Mesodermal cell (in vitro differentiated cells): ENCODE results near the gene ARHGAP15.

Experiments used
- H3K27ac ChIP-seq: 2 replicates; pipeline ENCODE4 v1.7.0; 2013; ENCODE audit warnings: mild to moderate bottlenecking, low read depth, low read length, moderate library complexity; ENCODE audit not compliant: severe bottlenecking
- H3K36me3 ChIP-seq: 2 replicates; pipeline ENCODE4 v1.7.1; 2013; ENCODE audit warnings: mild to moderate bottlenecking, low read length, moderate library complexity; ENCODE audit not compliant: control insufficient read depth, insufficient read depth
- H3K4me1 ChIP-seq: one replicate; pipeline ENCODE4 v1.7.1; 2013; ENCODE audit warnings: mild to moderate bottlenecking, low read length; ENCODE audit not compliant: insufficient read depth, control insufficient read depth, poor library complexity, severe bottlenecking
- H3K4me3 ChIP-seq: 2 replicates; pipeline ENCODE4 v1.7.0; 2013; ENCODE audit warnings: low read length, control low read depth, mild to moderate bottlenecking; ENCODE audit not compliant: insufficient read depth, poor library complexity, severe bottlenecking; ENCODE audit errors: extremely low read depth
- H3K9me3 ChIP-seq: 2 replicates; pipeline ENCODE4 v1.7.1; 2013; ENCODE audit warnings: mild to moderate bottlenecking, low read length, moderate library complexity; ENCODE audit not compliant: control insufficient read depth
- WGBS, 2 experiments: methylation state at CpG; one replicate each; pipeline ENCODE4 v1.1.5; 2013; ENCODE audit warnings: missing lambda C conversion rate in 2 of 2; ENCODE audit not compliant: insufficient coverage in 2 of 2; 5-methylcytosine and 5-hydroxymethylcytosine counted together

The ARHGAP15 gene

DNA sequence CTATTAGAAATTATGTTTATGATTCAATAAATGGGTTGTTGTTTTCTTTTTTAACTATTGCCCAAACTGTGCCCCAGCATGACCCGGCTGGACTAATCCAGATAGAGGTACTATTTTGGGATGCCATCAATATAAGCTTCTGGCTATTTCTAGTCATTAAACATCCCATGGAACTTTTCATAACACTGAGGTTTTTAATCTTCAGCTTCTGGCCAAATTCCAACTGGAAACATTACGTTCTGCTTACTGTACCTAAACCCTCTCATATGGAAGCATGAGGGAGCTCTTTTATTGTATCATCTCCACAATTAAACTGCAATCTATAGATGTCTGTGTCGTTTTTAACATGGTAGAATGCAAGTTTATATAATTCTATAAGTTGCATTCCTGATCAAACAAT is 674.7 kb downstream of the ARHGAP15 start:
- H3K9me3 ChIP-seq: no peaks in the 10 kb centered on the region
- no peak overlapping the region for H3K4me3 ChIP-seq
- no peak overlapping the region for H3K27ac ChIP-seq
- H3K36me3 ChIP-seq: no peaks in the 10 kb centered on the region
- peaks cover 5% of the 10 kb centered on the region for H3K4me1 ChIP-seq
- WGBS, 2 experiments: 100% methylated on average over 1 of the region's 3 CpGs; no CpG with 5 or more reads in 1 of the 2 experiments

GRCh38 chr2:143805666-143806065 is 676.4 kb downstream of the ARHGAP15 start:
- H3K27ac ChIP-seq: no peak overlapping the region
- no peaks in the 10 kb centered on the region for H3K36me3 ChIP-seq
- no peak overlapping the region for H3K4me3 ChIP-seq
- H3K4me1 ChIP-seq: peaks cover 5% of the 10 kb centered on the region
- H3K9me3 ChIP-seq: no peaks in the 10 kb centered on the region

DNA sequence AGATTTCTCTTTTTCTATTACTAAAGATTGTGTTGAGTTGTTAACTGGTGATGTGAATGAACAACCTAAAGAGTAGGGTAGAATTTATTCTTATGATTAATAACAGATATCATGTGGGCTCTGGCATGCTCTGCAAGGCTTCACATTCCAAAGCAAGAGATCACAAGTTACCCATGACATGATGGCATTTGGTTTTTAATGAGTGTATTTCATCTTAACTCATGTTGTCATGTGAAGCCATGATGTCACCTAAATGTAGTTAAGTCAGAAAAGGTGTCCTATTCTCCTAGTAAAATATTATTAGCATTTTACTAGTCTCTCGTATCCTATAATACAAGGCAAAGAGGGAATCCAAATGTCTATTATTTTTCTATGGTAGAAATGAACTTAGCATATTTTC is 678.0 kb downstream of the ARHGAP15 start:
- Histone ChIP-seq H3K4me1 (peaks cover 5% of the 10 kb centered on the region), H3K36me3 (no peaks in the 10 kb centered on the region), H3K4me3 (no peak overlapping the region), H3K27ac (no peak overlapping the region), H3K9me3 (no peaks in the 10 kb centered on the region)
- no CpG with 5 or more reads among the region's 1 CpG for WGBS, 2 experiments

DNA sequence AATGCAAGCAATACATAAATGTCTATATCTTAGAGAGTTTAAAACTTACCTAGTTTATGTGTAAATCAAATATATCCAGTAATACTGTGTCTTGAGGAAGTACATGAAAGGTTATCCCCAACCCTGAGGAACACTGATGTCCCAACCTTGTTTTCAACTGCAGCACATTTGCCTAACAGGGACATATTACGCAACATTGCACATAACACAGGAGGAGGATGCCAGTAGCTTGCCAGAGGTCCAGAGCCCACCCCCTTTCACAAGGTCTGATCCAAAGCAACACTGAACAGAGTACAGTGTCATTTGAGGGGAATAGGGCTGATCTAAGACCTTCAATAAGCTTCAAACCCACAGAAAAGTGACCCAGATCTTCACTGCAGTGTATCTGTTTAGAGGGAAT is 678.5 kb downstream of the ARHGAP15 start:
- Histone ChIP-seq H3K27ac (no peak overlapping the region), H3K4me1 (peaks cover 5% of the 10 kb centered on the region), H3K9me3 (no peaks in the 10 kb centered on the region), H3K4me3 (no peak overlapping the region), H3K36me3 (no peaks in the 10 kb centered on the region)
- WGBS, 2 experiments: no CpG with 5 or more reads among the region's 1 CpG

DNA sequence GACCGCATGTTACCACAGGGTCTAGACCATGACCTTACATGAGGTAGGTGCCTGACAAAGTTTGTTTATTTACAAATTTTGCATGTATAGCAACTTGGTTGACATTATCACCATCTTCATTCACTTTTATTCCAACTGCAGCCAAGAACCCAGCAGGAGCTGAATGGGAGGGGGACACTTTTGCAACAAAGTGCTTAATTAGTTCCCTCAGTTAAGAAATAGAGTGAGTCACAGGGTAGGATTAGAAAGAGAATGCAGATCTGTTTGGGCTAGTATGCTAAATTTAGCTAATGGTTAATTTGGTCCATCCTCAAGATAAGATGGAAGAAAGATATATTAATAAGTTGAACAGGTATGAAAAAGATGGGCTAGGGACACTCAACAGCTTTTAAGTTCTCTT is 678.9 kb downstream of the ARHGAP15 start:
- peaks cover 5% of the 10 kb centered on the region for H3K4me1 ChIP-seq
- no peak overlapping the region for H3K27ac ChIP-seq
- H3K9me3 ChIP-seq: no peaks in the 10 kb centered on the region
- no peak overlapping the region for H3K4me3 ChIP-seq
- WGBS, 2 experiments: no CpG with 5 or more reads among the region's 1 CpG
- H3K36me3 ChIP-seq: no peaks in the 10 kb centered on the region

- no peaks in the 10 kb centered on the region for H3K4me1 ChIP-seq
- H3K4me3 ChIP-seq: no peak overlapping the region
- 89 to 90% methylated on average over 2 to 3 of the region's 4 CpGs for WGBS, 2 experiments
- no peaks in the 10 kb centered on the region for H3K9me3 ChIP-seq
- H3K27ac ChIP-seq: no peak overlapping the region
- H3K36me3 ChIP-seq: no peaks in the 10 kb centered on the region
These were observed 685.9 kb downstream of the ARHGAP15 start for GRCh38 chr2:143815082-143815481.

GRCh38 chr2:143816916-143817315 is 687.7 kb downstream of the ARHGAP15 start:
- Histone ChIP-seq H3K4me1 (no peaks in the 10 kb centered on the region), H3K9me3 (no peaks in the 10 kb centered on the region)
- WGBS, 2 experiments: 67 to 70% methylated on average over 1 to 2 of the region's 3 CpGs

More at GRCh38 chr2:143816916-143817315, 687.7 kb downstream of the ARHGAP15 start:
- H3K36me3 ChIP-seq: no peaks in the 10 kb centered on the region
- no peak overlapping the region for H3K4me3 ChIP-seq
- no peak overlapping the region for H3K27ac ChIP-seq
